ENCODE results near the gene ADARB2.

GRCh38 chr10:1607466-1607865, 129.9 kb downstream of the ADARB2 start:
- TF ChIP-seq, protein P1, sequence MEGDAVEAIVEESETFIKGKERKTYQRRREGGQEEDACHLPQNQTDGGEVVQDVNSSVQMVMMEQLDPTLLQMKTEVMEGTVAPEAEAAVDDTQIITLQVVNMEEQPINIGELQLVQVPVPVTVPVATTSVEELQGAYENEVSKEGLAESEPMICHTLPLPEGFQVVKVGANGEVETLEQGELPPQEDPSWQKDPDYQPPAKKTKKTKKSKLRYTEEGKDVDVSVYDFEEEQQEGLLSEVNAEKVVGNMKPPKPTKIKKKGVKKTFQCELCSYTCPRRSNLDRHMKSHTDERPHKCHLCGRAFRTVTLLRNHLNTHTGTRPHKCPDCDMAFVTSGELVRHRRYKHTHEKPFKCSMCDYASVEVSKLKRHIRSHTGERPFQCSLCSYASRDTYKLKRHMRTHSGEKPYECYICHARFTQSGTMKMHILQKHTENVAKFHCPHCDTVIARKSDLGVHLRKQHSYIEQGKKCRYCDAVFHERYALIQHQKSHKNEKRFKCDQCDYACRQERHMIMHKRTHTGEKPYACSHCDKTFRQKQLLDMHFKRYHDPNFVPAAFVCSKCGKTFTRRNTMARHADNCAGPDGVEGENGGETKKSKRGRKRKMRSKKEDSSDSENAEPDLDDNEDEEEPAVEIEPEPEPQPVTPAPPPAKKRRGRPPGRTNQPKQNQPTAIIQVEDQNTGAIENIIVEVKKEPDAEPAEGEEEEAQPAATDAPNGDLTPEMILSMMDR (IDR thresholded peaks at IDR 0.05), result no peak
- TF ChIP-seq EP300 (IDR thresholded peaks at IDR 0.05) (no peak), POLR2AphosphoS5 (IDR thresholded peaks at IDR 0.05) (no peak)
